ENCODE results near the gene SLAIN2. TPM values are rescaled to one million over a fixed set of nuclear protein-coding genes. Genes with fewer than 3 reads are reported as not detected.

SLAIN2 gene
- total and polyA plus RNA-seq, 2 of the 4 experiments (the other 2 are of a cell fraction): 23.3 to 53.0 TPM

GRCh38 chr4:48454591-48454990 lies 113.3 kb downstream of the SLAIN2 start:
- Histone ChIP-seq H2BK120ac (ENCODE audit: low read depth, low read length) (no peak overlapping the region), H4K5ac (ENCODE audit: low read depth, low read length) (no peak overlapping the region), H4K20me1 (ENCODE audit: insufficient read depth, low read length) (no peaks in the 10 kb centered on the region), H3K14ac (replicated peaks; ENCODE audit: low read depth, low read length) (no peak overlapping the region), H2AFZ (replicated peaks; ENCODE audit: low read length, poor library complexity) (no peak overlapping the region), H4K91ac (ENCODE audit: insufficient read depth, low read depth, low read length) (no peak overlapping the region), H2BK5ac (ENCODE audit: low read depth, low read length, poor library complexity, severe bottlenecking) (no peak overlapping the region), H3K4me2 (ENCODE audit: low read depth, low read length) (no peak overlapping the region), H3K4ac (ENCODE audit: low read depth, low read length) (no peak overlapping the region), H3K9ac (ENCODE audit: low read depth, low read length) (no peak overlapping the region), H2BK20ac (ENCODE audit: low read depth, low read length) (no peak overlapping the region), H3K4me1 (ENCODE audit: control insufficient read depth, insufficient read depth, low read length) (no peaks in the 10 kb centered on the region), H3K23ac (ENCODE audit: low read depth, low read length) (no peak overlapping the region), H3K27ac (ENCODE audit: insufficient read depth, low read length) (no peak overlapping the region), H3K18ac (ENCODE audit: low read depth, low read length) (no peak overlapping the region), H2AK5ac (ENCODE audit: low read depth, low read length) (no peak overlapping the region), H2BK15ac (ENCODE audit: low read depth, low read length) (no peak overlapping the region), H2AK9ac (replicated peaks; ENCODE audit: low read depth, low read length, poor library complexity) (no peak overlapping the region), H3K4me3 (ENCODE audit: insufficient read depth, low read depth, low read length) (no peak overlapping the region), H3K36me3 (ENCODE audit: control insufficient read depth, insufficient read depth, low read length) (no peaks in the 10 kb centered on the region), H3K56ac (ENCODE audit: extremely low read depth, insufficient read depth, low read length) (no peak overlapping the region), H4K8ac (ENCODE audit: low read depth in 2 of 2, low read length in 2 of 2) (no peak overlapping the region), H3K9me1 (ENCODE audit: insufficient read depth, low read length) (no peaks in the 10 kb centered on the region), H3K9me3 (ENCODE audit: control insufficient read depth, insufficient read depth, low read length) (no peaks in the 10 kb centered on the region), H3K79me1 (ENCODE audit: low read depth in 1 of 2, low read length in 2 of 2) (no peaks in the 10 kb centered on the region), H3K27me3 (ENCODE audit: control insufficient read depth, insufficient read depth, low read length) (peaks cover 2% of the 10 kb centered on the region; the same call in 1 of the 2 replicates)
- DNase-seq (no peak), ATAC-seq (ENCODE audit: low read depth) (no peak)
- ChIA-PET CTCF (no interaction called here), POLR2A (ENCODE audit: unreplicated experiment) (no interaction called here)
- dilution Hi-C loops (cut with HindIII; ENCODE audit: low sequenced_read_pairs, unreplicated experiment): no loop called here
- TF ChIP-seq ELK1 (IDR thresholded peaks at IDR 0.05; ENCODE audit: borderline replicate concordance, low read depth, low read length) (no peak), POLR2A (IDR thresholded peaks at IDR 0.05; ENCODE audit: low read depth, low read length) (no peak), CHD1 (IDR thresholded peaks at IDR 0.05; ENCODE audit: low read depth, low read length) (no peak), FOS (IDR thresholded peaks at IDR 0.05; ENCODE audit: low read depth, low read length) (no peak), BHLHE40 (IDR thresholded peaks at IDR 0.05; ENCODE audit: low read depth, low read length) (no peak)
- intact Hi-C loops (cut with micrococcal nuclease): loop anchor here (10.0 kb wide), 1 partner anchor 50 kb away; no protein-coding TSS in a partner anchor
- in situ Hi-C loops (cut with MboI; ENCODE audit: low sequenced_read_pairs): no loop called here
- BruUV-seq (replicated peaks): no TSS peak
- no CpG with 5 or more reads among the region's 2 CpGs for WGBS, 2 experiments (ENCODE audit: extremely low coverage in 2 of 2, insufficient read length in 1 of 2)
